ENCODE measurements around the gene CIDEB. TPM values are rescaled to one million over a fixed set of nuclear protein-coding genes. Genes with fewer than 3 reads are reported as not detected.

The CIDEB gene
- total and polyA plus RNA-seq, 2 of the 13 experiments (the other 11 are each of a cell fraction or from before 2014, with no cell fraction given) = 35.8 to 110 TPM

DNA sequence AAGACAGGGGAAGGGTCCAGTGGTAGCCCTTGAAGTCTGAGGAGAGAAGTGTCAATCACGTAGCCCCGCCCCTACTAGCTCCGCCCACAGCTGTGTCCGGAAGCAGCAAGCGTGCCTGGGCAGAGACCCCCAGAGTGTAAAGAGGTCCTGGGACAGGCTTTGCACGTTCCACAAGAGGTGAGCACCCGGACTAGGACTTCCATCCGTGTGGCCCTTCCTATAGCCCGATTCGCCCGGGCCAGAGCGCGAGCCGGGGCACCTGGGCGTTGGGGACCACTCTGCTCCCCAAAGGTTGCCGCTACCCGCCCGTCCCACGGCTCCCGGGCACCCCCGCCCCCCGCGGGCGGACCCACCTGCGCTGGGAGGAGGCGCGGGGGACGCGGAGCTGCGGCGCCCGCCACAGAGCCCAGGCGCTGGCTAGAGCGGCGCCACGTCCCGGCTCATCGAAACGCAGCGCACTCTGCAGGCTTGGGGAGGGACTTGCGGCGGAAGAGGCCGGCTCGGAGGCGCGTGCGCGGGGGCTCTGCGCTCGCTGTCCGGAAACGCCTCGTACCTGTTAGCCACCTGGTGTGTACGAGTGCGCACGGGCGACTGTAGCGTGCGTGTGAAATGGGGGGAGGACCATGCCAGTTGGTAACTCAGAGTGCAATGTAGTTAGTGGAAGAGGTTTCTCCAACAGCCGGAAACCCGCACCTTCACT, 36.5 kb downstream of the CIDEB start, which contains the start of gene RABGGTA (continued):
- TF ChIP-seq, protein P1, sequence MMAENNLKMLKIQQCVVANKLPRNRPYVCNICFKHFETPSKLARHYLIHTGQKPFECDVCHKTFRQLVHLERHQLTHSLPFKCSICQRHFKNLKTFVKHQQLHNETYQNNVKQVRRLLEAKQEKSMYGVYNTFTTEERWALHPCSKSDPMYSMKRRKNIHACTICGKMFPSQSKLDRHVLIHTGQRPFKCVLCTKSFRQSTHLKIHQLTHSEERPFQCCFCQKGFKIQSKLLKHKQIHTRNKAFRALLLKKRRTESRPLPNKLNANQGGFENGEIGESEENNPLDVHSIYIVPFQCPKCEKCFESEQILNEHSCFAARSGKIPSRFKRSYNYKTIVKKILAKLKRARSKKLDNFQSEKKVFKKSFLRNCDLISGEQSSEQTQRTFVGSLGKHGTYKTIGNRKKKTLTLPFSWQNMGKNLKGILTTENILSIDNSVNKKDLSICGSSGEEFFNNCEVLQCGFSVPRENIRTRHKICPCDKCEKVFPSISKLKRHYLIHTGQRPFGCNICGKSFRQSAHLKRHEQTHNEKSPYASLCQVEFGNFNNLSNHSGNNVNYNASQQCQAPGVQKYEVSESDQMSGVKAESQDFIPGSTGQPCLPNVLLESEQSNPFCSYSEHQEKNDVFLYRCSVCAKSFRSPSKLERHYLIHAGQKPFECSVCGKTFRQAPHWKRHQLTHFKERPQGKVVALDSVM (CRISPR knock-in tag; IDR thresholded peaks at IDR 0.05) = peak; percentile 84
- peak; percentile 95; the same call in 1 of the 2 replicates for TF ChIP-seq ZNF550 (CRISPR knock-in tag; IDR thresholded peaks at IDR 0.05; ENCODE audit: borderline replicate concordance)
- TF ChIP-seq KAT8 (CRISPR knock-in tag; IDR thresholded peaks at IDR 0.05) = peak; percentile 99
- peak; percentile 99 for TF ChIP-seq TBP (CRISPR knock-in tag; IDR thresholded peaks at IDR 0.05)
- TF ChIP-seq, protein P2, sequence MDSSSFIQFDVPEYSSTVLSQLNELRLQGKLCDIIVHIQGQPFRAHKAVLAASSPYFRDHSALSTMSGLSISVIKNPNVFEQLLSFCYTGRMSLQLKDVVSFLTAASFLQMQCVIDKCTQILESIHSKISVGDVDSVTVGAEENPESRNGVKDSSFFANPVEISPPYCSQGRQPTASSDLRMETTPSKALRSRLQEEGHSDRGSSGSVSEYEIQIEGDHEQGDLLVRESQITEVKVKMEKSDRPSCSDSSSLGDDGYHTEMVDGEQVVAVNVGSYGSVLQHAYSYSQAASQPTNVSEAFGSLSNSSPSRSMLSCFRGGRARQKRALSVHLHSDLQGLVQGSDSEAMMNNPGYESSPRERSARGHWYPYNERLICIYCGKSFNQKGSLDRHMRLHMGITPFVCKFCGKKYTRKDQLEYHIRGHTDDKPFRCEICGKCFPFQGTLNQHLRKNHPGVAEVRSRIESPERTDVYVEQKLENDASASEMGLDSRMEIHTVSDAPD (CRISPR knock-in tag; IDR thresholded peaks at IDR 0.05) = peak; percentile 98
- TF ChIP-seq, protein P3, sequence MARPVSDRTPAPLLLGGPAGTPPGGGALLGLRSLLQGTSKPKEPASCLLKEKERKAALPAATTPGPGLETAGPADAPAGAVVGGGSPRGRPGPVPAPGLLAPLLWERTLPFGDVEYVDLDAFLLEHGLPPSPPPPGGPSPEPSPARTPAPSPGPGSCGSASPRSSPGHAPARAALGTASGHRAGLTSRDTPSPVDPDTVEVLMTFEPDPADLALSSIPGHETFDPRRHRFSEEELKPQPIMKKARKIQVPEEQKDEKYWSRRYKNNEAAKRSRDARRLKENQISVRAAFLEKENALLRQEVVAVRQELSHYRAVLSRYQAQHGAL (CRISPR knock-in tag; IDR thresholded peaks at IDR 0.05; ENCODE audit: not compliant biosample characterization) = peak; percentile 99
- TF ChIP-seq ETV6 (CRISPR knock-in tag; conservative IDR thresholded peaks at IDR 0.05) = peak; percentile 99
- TF ChIP-seq ELF4 (CRISPR knock-in tag; IDR thresholded peaks at IDR 0.05; ENCODE audit: borderline replicate concordance) = peak; percentile 97
- no peak for TF ChIP-seq MATR3 (CRISPR knock-in tag; IDR thresholded peaks at IDR 0.05)
- peak; percentile 73; the same call in 1 of the 2 replicates for TF ChIP-seq FOXK2 (IDR thresholded peaks at IDR 0.05)
- peak; percentile 100 for TF ChIP-seq AKAP8 (CRISPR knock-in tag; IDR thresholded peaks at IDR 0.05)
- TF ChIP-seq HOXA9 (CRISPR knock-in tag; IDR thresholded peaks at IDR 0.05; ENCODE audit: borderline replicate concordance) = peak; percentile 99
- peak; percentile 76 for TF ChIP-seq SP2 (CRISPR knock-in tag; IDR thresholded peaks at IDR 0.05)
- TF ChIP-seq KDM4B (CRISPR knock-in tag; IDR thresholded peaks at IDR 0.05) = peak; percentile 98
- TF ChIP-seq HDAC2 (CRISPR knock-in tag; IDR thresholded peaks at IDR 0.05) = peak; percentile 97
- TF ChIP-seq CENPT (CRISPR knock-in tag; IDR thresholded peaks at IDR 0.05; ENCODE audit: low read depth) = peak; percentile 98
- TF ChIP-seq ZNF629 (CRISPR knock-in tag; conservative IDR thresholded peaks at IDR 0.05) = peak; percentile 85
- peak; percentile 100 for TF ChIP-seq SMAD1 (CRISPR knock-in tag; IDR thresholded peaks at IDR 0.05; ENCODE audit: borderline replicate concordance, low read depth)
- TF ChIP-seq, protein P4, sequence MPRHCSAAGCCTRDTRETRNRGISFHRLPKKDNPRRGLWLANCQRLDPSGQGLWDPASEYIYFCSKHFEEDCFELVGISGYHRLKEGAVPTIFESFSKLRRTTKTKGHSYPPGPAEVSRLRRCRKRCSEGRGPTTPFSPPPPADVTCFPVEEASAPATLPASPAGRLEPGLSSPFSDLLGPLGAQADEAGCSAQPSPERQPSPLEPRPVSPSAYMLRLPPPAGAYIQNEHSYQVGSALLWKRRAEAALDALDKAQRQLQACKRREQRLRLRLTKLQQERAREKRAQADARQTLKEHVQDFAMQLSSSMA (CRISPR knock-in tag; IDR thresholded peaks at IDR 0.05) = peak; percentile 98
- TF ChIP-seq KDM5A (IDR thresholded peaks at IDR 0.05; ENCODE audit: borderline replicate concordance, low read length) = peak; percentile 94
- peak; percentile 98 for TF ChIP-seq RELA (CRISPR knock-in tag; IDR thresholded peaks at IDR 0.05)
- no peak for TF ChIP-seq ZFYVE20 (CRISPR knock-in tag; IDR thresholded peaks at IDR 0.05; ENCODE audit: borderline replicate concordance, low read depth)
- no peak for TF ChIP-seq NCOA5 (CRISPR knock-in tag; IDR thresholded peaks at IDR 0.05)
- no peak for TF ChIP-seq NPAS2 (CRISPR knock-in tag; IDR thresholded peaks at IDR 0.05; ENCODE audit: borderline replicate concordance)
- TF ChIP-seq CBFB (CRISPR knock-in tag; IDR thresholded peaks at IDR 0.05) = peak; percentile 99

Measured in HepG2 (cell line).